Measurements from ENCODE around the gene RNF141.

Gene RNF141

DNA sequence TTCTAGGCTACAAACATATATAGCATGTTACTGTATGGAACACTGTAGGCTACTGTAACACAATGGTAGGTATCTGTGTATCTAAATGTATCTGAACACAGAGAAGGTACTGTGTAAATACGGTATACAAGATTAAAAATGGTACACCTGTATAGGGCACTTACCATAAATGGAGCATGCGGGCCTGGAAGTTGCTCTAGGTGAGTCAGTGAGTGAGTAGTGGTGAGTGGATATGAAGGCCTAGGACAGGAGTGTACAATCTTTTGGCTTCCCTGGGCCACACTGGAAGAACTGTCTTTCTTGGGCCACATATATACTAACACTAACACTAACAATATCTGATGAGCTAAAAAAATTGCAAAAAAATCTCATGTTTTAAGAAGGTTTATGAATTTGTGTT is 21.4 kb downstream of the RNF141 start:
- no peak for DNase-seq

DNA sequence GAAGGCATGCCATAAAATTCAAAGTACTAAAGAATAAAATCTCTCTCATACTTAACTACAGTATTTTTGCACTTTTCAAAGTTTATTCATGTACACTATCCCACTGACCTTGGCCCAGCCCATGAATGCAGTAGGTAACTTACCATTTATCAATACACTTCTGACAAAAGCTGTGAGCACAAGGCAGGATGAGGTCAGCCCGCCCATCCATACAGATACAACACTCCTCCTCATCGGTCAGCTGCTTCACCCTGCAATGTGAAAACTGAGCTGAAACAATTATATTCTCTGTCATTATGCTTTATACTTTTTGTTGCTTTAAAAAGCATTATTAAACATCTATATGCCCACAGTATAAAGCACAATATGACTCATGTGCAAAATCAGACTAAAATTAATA is 22.1 kb downstream of the RNF141 start:
- DNase-seq: no peak

DNA sequence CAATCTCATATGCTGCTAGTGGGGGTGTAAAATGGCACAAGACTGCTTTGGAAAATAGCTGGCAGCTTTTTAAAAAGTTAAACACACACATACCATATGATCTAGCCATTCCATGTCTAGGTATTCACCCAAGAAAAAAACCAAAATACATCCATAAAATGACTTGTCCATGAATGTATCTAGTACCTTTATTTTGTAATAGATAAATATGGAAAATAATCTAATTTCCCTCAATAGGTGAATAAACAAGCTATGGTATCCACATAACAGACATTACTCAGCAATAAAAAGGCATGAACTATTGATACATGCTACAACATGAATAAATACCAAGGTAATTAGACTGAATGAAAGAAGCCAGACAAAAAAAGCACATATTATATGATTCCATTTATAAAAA is 22.9 kb downstream of the RNF141 start:
- no peak for DNase-seq

DNA sequence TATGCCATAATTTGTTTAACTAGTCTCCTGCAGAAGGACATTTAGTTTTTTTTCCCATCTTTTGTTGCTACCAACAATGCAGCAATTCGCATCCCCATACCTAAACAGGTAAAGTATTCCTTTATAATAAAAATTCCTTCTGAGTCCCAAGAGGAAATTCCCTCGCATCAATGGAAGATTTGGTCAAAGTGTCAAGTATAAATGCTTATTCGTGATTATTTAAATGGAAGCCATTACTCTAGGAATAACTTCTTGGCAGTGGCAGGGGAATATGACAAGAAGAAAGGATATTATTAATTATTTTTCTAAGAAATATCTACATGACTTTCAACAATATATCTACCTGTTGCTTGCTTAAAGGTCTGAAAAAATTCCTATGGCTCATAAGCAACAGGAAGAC is 25.6 kb downstream of the RNF141 start:
- no peak for DNase-seq

DNA sequence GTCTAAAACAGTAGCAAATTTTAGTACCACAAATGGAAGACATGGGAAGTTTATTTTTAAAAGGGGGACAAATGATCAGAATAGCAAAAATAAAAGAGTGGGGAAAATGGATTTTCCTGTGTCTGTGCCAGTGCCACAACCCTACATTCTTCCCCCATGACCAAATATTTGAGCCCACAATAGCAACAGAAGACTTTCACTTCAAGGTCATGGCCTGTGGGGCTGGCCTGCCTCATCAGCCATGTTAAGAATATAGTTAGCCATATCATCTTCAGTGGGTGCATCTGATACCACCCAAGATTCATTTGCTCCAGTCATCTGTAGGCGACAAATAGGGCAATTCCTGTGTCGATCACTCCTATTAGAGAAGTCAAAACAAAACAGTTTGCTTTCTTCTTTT is 26.3 kb downstream of the RNF141 start:
- no peak for DNase-seq

DNA sequence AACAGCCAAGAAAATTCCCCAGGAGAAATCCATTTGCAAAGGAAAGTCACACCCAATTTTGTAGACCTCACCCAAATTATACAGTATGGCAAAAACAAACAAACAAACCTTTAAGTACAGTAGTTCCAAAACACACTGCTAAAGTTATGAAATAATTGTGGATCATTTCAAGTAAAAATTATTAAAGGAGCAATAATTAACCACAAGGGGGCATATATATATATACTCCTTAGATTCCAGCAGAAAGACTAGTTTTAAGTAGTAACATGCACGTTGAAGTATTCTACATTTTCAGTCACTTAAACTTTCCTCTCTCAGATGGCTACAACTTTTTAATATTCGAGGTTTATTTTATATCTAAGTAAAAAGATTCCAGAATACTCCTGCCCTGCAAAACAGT is 26.8 kb downstream of the RNF141 start:
- no peak for DNase-seq

DNA sequence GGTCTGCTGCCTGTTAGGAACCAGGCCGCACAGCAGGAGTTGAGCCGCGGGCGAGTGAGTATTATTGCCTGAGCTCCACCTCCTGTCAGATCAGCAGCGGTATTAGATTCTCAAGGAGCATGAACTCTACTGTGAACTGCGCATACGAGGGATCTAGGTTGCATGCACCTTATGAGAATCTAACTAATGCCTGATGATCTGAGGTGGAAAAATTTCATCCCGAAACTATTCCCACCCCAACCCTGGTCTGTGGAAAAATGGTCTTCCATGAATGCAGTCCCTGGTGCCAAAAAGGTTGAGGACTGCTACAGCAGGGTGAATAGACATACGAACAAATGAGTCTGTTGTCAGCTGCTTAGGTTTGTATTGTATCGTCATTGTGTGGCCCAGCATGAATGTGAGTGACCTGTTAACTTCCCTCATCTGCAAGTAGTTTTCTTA is 29.8 kb downstream of the RNF141 start:
- DNase-seq: no peak

DNA sequence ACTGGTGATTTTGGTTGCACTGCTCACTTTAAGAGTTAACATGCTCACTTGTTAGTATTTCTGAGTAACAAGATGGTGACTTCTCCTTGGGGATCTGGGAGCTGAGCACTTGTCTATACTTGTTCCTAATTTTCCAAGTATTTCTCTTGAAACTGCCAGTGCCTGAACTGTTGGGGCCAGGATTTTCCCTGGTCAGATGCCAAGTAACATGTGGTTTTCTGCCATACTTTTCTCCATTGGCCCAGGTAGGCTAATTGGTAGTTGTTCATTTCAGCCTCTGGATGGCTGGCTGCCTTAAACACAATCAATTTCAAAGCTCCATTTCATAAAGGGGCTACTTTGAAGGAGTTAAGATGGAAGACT is 35.0 kb downstream of the RNF141 start:
- DNase-seq: no peak

DNA sequence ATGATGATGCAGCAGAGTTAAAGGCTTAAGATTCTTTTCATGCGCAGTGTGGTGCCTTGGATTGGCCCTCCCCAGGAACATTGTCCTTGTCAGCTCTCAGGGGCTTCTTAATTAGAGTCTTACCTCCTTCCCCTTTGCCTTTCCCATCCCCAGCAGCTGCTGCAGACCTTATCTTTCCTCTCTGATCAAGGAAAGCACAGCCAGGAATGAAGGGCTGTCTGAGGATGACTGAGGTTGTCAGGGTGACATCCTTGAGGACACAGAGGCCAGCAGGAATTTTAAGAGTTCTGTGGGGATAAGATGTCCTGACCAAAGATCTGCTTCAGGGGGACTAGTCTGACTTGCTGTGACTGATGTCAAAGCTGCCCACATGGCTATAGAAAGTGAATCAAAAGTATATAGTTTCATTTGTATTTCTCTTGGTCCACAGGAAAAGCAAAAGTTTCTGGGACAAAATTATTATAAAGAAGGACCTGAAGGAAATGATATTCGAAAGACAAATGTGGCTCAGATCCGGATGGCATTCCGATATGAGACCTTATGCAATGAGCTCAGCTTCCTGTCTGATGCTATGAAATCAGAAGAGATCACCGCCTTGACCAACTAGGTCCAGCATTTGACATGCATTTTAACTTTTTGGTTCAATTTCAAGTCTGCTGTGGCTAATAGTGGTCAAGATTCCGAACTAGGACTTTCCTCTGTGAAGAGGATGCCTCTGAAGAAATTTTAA is 35.5 kb downstream of the RNF141 start:
- no peak for DNase-seq

DNA sequence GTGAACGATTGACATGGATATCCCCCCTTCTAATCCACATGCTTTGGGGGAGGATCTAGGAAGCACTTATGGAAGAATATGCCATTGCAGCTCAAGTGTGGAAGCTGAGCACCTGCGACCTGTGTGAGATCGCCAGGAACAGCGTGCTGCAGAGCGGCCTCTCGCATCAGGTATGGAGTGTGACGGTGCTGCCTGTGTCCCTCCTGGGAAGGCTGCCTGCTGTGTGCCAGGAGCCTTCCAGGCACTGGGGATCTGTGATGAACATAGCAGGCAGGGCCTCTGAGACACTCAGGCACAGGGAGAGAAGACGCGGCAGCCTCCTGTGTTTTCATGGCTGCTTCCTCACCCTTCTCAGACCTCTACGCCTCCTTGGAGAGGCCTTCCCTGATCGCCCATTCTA is 36.5 kb downstream of the RNF141 start:
- DNase-seq: no peak

DNA sequence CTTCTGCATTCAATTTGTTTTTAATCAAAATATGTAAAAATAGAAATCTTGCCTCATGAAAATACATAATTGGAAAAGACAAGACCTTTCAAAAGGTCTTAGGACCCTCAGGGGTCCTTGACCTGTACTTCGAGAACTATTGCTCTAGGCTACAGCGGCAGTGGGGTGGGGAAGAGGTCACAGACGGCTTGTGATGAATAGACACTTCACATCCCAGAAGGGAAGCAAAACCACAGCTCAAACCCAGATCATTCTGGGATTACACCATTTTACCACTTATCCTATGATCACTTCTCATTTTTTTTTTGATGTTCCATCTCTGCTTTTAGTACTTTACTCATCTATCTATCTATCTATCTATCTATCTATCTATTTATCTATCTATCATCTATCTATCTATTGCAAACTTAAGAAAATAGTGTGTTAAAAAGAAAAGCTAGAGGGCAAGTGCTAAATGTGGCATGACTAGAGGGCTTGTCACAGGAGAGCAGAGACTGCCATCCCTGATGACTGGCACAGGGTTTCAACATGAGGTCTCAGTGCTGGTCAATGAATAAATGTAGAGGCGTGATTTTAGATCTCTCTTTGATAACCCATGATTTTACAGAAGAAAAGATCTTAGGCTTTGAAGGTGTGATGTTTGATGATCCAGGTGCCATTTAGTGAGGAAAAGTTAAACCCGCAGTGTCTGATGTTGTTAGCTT is 37.1 kb downstream of the RNF141 start:
- DNase-seq: no peak

DNA sequence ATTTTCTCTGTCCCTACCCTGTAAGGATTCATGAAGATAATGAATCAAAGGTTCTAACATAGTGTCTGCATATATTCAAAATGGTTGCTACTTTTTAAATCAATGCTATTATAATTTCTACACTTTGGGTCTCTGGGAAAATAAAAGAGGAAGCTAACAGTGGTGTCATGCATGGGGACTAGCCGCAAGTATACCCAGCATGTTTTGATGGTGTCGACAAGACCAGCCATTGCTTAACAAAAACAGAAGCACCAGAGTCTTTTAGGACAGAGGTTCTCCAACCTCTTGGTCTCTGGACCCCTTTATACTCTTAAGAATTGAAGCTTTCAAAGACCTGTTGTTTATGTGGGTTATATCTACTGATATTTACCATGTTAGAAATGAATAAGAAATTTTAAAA is 37.8 kb downstream of the RNF141 start:
- DNase-seq: no peak

DNA sequence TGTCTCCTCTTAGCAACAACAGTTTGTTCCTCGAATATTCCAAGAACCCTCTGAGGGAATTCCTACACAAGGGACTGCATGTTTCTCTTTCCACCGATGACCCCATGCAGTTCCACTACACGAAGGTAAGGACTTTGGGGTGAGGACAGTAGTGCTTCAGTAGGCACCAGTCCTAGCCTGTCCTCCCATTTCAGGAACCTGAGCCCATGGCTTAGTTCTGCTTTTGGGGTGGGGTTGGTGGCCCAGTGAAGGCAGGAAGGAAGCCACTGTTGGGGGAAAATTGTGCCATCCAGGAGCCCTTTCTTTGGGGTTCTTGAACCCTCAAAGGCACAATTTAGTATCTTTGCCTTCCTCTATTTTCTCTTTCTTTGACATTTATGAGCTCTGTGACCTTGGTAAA is 38.2 kb downstream of the RNF141 start:
- no peak for DNase-seq

DNA sequence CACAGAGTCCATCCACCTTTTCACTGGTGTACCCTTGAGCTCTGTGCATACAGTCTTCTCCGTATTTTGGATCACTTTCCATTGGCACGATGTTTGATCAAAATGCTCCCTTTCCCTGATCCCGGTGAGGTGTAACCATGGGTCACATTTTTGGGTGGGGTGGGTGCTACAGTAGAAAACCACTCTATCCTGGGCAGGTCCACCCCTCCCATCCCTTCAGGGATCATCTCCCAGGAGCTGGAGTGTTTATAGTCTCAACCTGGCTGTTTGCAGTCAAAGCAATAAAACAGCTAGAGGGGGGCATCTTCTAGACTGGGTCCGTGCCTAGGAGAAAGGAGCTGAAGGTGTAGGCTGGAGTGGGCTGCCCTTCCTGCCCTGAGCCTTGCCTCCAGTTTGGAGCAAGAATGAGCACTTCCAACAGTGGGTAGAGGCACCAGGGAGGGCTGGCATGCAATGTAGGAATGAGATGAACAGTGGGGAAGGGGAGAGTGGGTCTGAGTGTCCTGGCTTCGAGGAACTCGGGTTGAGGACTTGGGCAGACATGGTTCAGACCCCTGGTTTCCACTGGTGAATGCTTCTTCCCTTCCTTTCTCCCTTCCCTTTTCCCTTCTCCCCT is 38.8 kb downstream of the RNF141 start:
- DNase-seq: no peak

DNA sequence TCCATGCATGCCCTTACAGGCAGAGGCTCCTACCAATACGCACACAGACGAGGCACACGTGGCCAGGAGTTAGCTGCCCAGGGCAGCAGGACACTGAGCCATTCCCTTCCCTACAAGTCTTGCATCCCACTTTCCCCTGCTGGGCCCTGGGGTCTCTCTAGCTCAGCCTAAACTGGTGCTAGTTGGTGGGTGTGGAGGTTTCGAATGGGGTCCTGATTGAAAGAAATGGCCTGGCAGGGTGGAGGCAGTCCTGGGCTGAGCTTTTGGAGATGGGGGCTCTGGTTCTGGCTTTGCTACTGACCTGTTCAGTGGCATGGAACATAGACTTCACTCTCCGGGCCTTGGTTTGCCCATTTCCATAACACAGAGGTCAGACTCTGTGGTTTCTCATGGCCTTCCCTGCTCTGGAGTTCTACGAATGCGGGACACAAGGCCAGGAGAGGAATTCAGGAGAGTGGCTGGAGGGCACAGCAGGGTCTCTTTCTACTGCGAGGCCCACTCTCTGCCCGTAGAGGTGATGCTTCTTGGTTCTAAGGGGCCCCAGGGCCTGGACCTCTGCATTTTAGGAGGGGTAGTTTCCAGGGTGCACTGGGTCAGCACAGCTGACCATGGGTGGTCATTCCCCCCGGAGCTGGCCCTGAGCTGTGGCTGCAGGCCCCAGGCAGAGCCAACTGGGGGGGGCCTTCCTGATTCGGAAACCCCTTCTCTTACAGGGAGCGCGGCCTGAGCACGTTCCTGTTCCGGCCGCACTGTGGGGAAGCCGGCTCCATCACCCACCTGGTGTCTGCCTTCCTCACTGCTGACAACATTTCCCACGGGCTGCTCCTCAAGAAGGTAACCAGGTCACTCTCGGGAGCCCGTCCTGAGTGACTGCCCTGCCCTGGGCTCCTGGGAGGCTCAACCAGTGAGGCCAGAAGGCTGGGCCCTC is 40.0 kb downstream of the RNF141 start:
- no peak for DNase-seq

DNA sequence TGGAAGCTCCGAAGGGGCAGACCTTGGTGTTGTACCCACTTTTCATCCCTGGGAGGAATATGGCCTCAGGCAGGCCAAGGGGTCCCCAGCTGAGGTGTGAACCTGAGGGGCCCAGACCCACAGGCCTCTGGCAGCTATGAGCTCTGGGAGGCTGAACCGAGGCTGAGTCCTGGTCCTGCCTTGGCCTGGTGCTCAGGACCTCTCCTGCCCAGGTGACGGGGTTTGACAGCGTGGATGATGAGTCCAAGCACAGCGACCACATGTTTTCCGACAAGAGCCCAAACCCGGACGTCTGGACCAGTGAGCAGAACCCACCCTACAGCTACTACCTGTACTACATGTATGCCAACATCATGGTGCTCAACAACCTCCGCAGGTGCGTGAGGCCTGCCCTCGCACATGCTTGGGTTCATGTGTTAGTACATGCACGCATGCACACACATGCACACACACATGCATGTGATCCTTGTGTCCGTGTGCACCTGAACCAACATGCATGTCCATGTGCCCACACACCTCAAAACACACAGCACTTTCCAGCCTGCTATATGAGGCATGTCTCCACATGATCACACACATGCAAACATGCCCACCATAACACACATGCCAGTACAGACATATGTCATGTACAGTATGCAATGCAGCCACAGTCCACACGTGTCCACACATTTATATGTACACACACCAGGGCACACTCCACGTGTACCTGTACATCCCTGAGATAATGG is 40.9 kb downstream of the RNF141 start:
- DNase-seq: no peak

DNA sequence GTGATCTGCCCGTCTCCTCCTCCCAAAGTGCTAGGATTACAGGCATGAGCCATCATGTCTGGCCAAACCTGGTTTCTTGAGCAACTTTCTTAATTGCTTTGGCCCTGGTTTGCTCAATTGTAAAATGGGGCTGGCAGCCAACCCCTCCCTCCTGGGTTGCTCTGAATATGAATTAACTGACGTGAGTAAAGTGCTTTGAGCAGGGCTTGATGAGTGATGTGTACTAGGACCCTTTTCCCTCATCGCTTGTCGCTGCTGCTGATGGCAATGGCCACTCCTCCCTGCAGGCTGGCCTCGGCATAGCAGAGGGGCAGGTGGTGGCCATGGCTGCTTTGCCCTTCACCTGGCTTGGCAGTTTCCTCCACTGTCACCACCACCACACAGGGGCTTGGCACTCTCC is 41.5 kb downstream of the RNF141 start:
- DNase-seq: no peak

DNA sequence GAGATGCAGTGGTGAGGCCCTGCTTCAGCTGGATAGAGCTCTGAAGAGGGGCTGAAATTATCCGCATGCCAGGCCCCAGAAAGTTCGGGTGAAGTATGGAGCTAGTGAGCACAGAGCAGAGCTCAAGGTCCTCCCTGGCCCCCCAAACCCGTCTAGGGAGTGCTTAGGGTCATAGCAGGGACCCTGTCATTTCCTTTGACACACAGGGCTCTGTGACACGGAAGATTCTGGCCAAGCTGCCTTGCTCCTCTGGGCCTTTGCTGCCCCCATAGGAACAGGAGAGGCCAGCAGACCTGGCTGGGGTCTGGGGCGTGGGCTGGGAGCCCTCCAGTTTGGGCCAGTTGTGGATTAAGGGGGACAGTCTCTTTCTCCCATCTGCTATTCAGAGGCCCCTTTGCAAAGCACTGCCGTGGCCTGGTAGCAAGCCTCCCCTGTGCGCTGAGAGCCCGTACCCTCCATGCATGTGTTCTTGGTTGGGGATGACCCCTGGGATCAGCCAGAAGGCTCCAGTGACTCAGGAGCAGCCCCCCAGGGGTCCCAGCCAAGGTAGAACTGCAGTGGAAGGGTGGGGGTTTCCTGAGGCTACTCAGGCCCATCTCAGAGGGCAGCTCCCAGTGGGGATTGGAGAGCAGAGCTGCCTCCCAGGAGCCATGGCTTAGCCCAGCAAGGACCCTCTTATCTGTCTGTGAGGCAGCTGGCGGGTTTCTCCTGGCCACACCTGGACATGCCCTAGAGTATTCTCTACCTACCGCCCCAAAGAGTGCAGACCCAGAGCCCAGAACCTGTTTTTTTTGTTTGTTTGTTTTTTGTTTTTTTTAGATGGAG is 42.3 kb downstream of the RNF141 start:
- DNase-seq: no peak

DNA sequence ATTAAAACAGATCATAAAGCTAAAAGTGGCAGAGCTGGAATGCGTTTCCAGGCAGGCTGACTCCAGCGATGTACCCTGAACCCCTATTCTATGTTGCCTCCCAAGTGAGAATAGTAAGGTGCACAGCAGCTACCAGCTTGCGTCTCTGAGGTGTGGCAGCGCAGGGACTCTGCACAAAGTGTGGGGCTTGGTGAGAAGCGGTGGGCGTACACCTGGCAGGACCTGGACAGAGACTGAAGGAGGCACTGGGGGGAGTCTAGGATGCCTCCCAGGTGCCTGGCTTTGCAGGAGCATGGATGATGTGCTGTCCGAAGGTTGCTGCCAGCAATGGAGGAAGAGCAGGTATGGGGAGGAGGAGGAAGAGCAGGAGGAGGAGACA is 43.0 kb downstream of the RNF141 start:
- no peak for DNase-seq

DNA sequence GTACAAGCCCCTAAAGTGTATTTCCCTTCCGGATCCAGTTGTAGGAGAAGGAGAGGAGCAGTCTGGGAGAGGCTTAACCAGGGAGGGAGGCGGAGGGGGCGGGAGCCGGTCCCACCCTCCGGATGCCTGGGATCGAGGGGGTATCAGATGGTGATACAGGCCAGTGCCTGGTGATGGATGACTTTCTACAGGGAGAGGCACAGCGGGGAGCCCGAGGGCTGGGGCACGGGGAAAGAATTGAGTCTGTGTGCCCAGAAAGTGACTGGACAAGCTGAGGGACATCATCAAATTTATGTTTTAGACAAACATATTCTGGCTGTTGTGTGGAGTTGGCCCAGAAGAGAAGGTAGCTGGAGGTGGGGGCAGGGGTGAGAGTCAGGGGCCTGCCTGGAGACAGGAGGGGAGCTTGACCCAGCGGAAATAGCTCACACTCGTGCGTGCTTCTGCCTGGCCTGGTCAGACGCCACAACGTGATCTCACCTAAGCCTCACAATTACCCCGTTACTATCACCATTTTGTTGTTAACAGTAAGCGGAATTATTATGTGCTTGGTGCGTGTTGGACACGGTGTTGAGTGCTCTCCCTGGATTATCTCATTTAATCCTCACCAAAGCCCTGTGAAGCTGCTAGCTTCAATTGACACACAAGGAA is 43.5 kb downstream of the RNF141 start:
- no peak for DNase-seq

DNA sequence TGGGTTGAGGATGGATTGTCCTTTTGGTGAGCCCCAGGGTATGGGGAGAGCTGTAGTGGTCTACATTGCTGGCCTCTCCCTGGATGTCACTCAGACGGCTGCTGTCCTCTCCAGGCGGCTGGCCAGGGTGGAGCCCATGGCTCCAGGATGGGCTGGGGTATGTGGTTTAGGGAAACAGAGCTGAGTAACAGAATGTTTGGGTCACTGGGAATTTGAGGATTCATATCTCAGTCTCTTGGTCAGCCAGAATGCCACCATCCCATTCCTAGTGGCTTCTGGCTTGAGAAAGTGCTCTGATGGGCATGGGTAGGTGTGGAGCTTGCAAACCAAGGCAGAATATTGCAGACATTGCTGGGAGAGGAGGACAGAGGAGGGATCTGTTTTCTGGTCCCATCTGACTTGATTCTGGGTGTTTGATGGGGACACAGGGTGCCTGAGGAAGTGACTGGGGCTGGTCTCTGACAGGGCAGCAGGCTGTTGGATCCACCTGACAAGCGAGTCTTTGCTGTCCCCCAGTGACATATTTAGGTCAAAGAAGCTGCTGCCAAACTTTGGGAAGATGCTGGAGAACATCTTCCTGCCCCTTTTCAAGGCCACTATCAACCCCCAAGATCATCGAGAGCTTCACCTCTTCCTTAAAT is 44.6 kb downstream of the RNF141 start:
- DNase-seq: no peak

Measured in NCI-H524 (cell line).